PFSK-1 (cell line): Measurements from ENCODE around the gene EGF.

Experiments
- POLR2AphosphoS5 ChIP-seq: IDR thresholded peaks from 2 replicates; pipeline ENCODE4 v1.6.1; 2012; ENCODE audit warnings: low read depth, mild to moderate bottlenecking, control low read depth, low read length, moderate library complexity
- REST ChIP-seq, 2 experiments: IDR thresholded peaks; 2 replicates each; pipeline versions ENCODE4 v1.6.1 to v1.8.0; 2011 to 2012; ENCODE audit warnings: low read depth in 2 of 2, low read length in 2 of 2, control low read depth in 1 of 2, inconsistent platforms in 1 of 2, mild to moderate bottlenecking in 1 of 2, moderate library complexity in 1 of 2; ENCODE audit not compliant: insufficient read depth in 1 of 2
- TAF1 ChIP-seq: IDR thresholded peaks from 2 replicates; pipeline ENCODE4 v1.6.1; 2012; ENCODE audit warnings: low read length, control low read depth, borderline replicate concordance; ENCODE audit not compliant: insufficient read depth

- TF ChIP-seq POLR2AphosphoS5 (no peak), TAF1 (no peak), REST (IDR thresholded peaks at IDR 0.05; ENCODE audit: insufficient read depth in 1 of 2, low read depth in 2 of 2, low read length in 2 of 2) (no peak)
These were observed 121.3 kb downstream of the EGF start for GRCh38 chr4:110034026-110034393.
